GM23248 (cell line): ENCODE measurements around the gene DHX36.

ENCODE experiments used
- EZH2 ChIP-seq: fragments of 200-600 bp; sonication (generic); IDR thresholded peaks from 2 replicates; pipeline ENCODE4 v1.6.1; 2018; ENCODE audit warnings: antibody characterized with exemption, mild to moderate bottlenecking; ENCODE audit not compliant: insufficient read depth, poor library complexity, severe bottlenecking
- EZH2phosphoT487 ChIP-seq: fragments of 200-600 bp; sonication (generic); IDR thresholded peaks from 2 replicates; pipeline ENCODE4 v1.6.1; 2018; ENCODE audit warnings: antibody characterized with exemption, moderate library complexity, mild to moderate bottlenecking, low read depth; ENCODE audit not compliant: insufficient read depth

GRCh38 chr3:154345422-154346122, 21.3 kb upstream of the DHX36 start:
- TF ChIP-seq EZH2 (no peak), EZH2phosphoT487 (no peak)
